ENCODE measurements around the gene RCAN2. TPM values are rescaled to one million over a fixed set of nuclear protein-coding genes. Genes with fewer than 3 reads are reported as not detected.
A peak's percentile ranks its signal among the peaks of the same experiment; 100 is the strongest.

The RCAN2 gene
- total RNA-seq, 2 experiments from 2014 or later = not detected

DNA sequence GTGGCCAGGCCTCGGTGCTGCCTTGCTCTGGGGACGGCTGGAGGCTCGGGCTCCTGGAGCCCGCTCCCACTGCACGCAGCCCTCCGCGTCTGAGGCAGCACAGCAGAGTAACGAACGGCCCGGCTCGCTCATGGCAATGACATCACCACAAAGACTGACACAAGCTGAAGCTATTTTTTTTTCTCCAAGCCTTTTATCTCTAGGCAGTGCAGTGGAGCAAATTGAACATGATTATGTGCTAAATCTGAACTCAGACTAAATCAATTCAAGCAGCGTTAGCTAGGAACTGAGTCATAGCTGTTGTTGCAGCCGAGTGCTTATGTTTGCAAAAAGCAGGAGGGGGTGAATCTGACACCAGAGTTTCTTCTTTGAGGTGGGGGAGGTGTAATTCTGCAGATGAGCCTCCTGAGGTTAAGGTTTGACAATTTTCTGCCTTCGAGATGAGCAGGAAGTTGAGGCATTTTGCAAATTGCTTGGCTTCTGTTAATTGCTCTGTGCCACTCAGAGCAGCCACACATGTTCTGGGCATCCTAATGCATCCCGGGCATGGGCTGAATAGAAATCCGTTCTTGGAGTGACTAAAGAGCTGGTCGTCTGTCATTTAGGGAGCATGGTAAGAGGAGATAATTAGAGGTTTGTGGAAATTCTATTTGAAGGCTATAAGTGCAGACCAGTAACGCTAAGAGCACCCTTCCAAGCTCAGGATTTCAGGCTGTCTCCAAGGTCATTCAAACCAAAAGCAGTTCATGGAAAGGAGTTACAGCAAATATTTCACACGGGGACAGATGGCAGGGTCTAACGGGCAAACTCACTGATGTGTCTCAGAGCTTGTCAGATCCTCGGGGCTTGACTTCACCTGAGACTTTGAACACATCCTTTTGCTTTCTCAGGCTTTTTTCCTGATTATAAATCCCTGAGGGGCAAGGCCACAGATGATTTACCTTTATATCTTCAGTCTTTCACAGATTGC is 165.4 kb downstream of the RCAN2 start:
- H3K4me1 ChIP-seq (ENCODE audit: insufficient read depth, low read length, poor library complexity, severe bottlenecking) = no peaks in the 10 kb centered on the region
- TF ChIP-seq EZH2phosphoT487 (IDR thresholded peaks at IDR 0.05; ENCODE audit: borderline replicate concordance, low read depth, low read length) = no peak
- TF ChIP-seq, protein P1, sequence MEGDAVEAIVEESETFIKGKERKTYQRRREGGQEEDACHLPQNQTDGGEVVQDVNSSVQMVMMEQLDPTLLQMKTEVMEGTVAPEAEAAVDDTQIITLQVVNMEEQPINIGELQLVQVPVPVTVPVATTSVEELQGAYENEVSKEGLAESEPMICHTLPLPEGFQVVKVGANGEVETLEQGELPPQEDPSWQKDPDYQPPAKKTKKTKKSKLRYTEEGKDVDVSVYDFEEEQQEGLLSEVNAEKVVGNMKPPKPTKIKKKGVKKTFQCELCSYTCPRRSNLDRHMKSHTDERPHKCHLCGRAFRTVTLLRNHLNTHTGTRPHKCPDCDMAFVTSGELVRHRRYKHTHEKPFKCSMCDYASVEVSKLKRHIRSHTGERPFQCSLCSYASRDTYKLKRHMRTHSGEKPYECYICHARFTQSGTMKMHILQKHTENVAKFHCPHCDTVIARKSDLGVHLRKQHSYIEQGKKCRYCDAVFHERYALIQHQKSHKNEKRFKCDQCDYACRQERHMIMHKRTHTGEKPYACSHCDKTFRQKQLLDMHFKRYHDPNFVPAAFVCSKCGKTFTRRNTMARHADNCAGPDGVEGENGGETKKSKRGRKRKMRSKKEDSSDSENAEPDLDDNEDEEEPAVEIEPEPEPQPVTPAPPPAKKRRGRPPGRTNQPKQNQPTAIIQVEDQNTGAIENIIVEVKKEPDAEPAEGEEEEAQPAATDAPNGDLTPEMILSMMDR (conservative IDR thresholded peaks at IDR 0.05; ENCODE audit: low read length) = no peak
- intact Hi-C loops (cut with micrococcal nuclease; ENCODE audit: unreplicated experiment) = no loop called here
- DNase-seq (ENCODE audit: low spot score) = peak; percentile 7
- no peaks in the 10 kb centered on the region for H4K20me1 ChIP-seq (ENCODE audit: insufficient read depth, low read length)
- H3K79me2 ChIP-seq (ENCODE audit: insufficient read depth, low read depth, low read length) = no peaks in the 10 kb centered on the region
- 0 out of 2 replicates have a peak overlapping the region, but pooled peaks have one; percentile 13 for H3K4me2 ChIP-seq (ENCODE audit: low read length)
- H3K27ac ChIP-seq (ENCODE audit: low read depth, low read length, poor library complexity, severe bottlenecking) = no peak overlapping the region
- no peaks in the 10 kb centered on the region for H3K9me3 ChIP-seq (ENCODE audit: low read length)
- ChIA-PET CTCF (ENCODE audit: unreplicated experiment) (no interaction called here), POLR2A (no interaction called here)
- no peak overlapping the region for H2AFZ ChIP-seq (ENCODE audit: low read length)
- no peaks in the 10 kb centered on the region for H3K36me3 ChIP-seq (ENCODE audit: insufficient read depth, low read length)
- H3K4me3 ChIP-seq (ENCODE audit: low read depth, low read length, poor library complexity, severe bottlenecking) = no peak overlapping the region
- no peaks in the 10 kb centered on the region for H3K9me2 ChIP-seq (ENCODE audit: insufficient read depth, low read length)
- BruUV-seq (replicated peaks) = no TSS peak

DNA sequence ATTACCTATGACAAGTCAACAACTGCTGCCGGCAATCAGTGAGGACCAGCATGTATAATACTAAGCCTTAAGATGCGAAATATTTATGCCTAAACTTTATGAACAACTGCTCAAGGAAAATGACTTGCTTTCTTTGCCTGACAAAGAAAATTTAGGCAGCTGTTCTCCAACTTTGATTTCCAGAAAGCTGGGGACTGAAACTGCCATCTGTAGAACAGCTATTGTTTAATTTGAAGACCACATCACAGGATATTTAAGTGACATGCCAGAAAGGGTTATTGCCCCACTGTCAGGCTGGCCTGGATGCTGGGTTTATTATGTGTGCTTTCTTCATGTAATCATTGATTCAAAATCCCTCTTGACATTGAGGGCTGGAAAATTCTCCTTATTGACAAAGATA is 166.5 kb downstream of the RCAN2 start:
- H3K27ac ChIP-seq (ENCODE audit: low read depth, low read length, poor library complexity, severe bottlenecking) = no peak overlapping the region
- H3K4me1 ChIP-seq (ENCODE audit: insufficient read depth, low read length, poor library complexity, severe bottlenecking) = no peaks in the 10 kb centered on the region
- no peak overlapping the region for H3K4me3 ChIP-seq (ENCODE audit: low read depth, low read length, poor library complexity, severe bottlenecking)
- H3K9me2 ChIP-seq (ENCODE audit: insufficient read depth, low read length) = no peaks in the 10 kb centered on the region
- no peaks in the 10 kb centered on the region for H3K9me3 ChIP-seq (ENCODE audit: low read length)
- CTCF ChIA-PET (ENCODE audit: unreplicated experiment) = no interaction called here
- H3K36me3 ChIP-seq (ENCODE audit: insufficient read depth, low read length) = no peaks in the 10 kb centered on the region
- H4K20me1 ChIP-seq (ENCODE audit: insufficient read depth, low read length) = no peaks in the 10 kb centered on the region
- DNase-seq (ENCODE audit: low spot score) = no peak
- no peak overlapping the region for H2AFZ ChIP-seq (ENCODE audit: low read length)
- POLR2A ChIA-PET = no interaction called here
- BruUV-seq (replicated peaks) = no TSS peak
- no peak for TF ChIP-seq EZH2phosphoT487 (IDR thresholded peaks at IDR 0.05; ENCODE audit: borderline replicate concordance, low read depth, low read length)
- TF ChIP-seq, protein P1 (conservative IDR thresholded peaks at IDR 0.05; ENCODE audit: low read length) = no peak
- intact Hi-C loops (cut with micrococcal nuclease; ENCODE audit: unreplicated experiment) = no loop called here
- H3K79me2 ChIP-seq (ENCODE audit: insufficient read depth, low read depth, low read length) = no peaks in the 10 kb centered on the region
- H3K4me2 ChIP-seq (ENCODE audit: low read length) = no peak overlapping the region

Measured in OCI-LY7 (cell line).